Right kidney (tissue), 9 donors: ENCODE results near the gene GJA8.
"Not testable (repeated sequence)": the region's sequence is repeated elsewhere in the genome, so short reads cannot be mapped to it uniquely, and the experiment has no call there.

ENCODE experiments used
- DNase-seq: peaks from one replicate; pipeline ENCODE4 v3.0.0-alpha.2; 2016
- long read RNA-seq, 8 donors: transcript quantifications; one replicate each; lab custom pipeline, GENCODE V29; 2026

GJA8 gene
- long read RNA-seq, donor 1: 0 reads
- long read RNA-seq, donor 2, partial matches to known transcripts: 0 of 1 reads
- long read RNA-seq, donor 2, other reads (novel, unspliced or antisense): 0 of 1 reads
- long read RNA-seq, donor 3: 0 reads
- long read RNA-seq, donor 4: 0 reads
- long read RNA-seq, donor 5: 0 reads
- long read RNA-seq, donor 6, partial matches to known transcripts: 0 of 1 reads
- long read RNA-seq, donor 6, other reads (novel, unspliced or antisense): 0 of 1 reads
- long read RNA-seq, donor 7, partial matches to known transcripts: 0 of 1 reads
- long read RNA-seq, donor 7, other reads (novel, unspliced or antisense): 0 of 1 reads
- long read RNA-seq, donor 8: 0 reads

DNA sequence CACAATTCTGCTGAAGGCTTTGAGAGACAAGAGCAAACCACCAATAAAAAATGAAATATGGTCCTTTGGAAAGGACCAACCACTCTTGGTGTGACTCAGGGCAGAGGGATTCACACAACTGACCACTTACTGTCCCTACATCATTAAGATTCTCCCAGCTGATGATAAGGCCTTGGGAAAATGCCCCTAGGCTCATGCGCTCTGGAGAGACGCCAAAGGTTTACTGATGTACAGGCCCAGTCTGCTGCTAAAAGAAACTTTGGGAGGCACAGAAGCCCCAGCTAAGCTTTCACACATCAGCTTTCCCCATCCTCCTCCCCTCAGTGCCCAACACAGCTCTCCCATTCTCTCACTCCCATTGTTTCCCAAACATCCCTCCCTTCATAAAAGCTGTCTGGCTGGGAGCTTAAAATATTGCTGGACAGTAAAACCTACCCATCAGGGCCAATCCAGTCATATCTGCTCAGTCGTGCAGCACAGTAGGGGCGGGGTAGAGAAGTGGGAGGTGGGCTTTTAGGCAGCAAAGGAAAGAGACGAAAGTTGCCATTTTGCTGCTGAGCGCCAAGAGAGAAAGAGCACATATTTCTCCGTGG, at the start of gene GJA8:
Gene GJA8, plus strand, starts transcription at position 543 of the 593 bp plus-strand sequence. CDS start 5,161 bp downstream, outside the sequence.
- DNase-seq: no peak

DNA sequence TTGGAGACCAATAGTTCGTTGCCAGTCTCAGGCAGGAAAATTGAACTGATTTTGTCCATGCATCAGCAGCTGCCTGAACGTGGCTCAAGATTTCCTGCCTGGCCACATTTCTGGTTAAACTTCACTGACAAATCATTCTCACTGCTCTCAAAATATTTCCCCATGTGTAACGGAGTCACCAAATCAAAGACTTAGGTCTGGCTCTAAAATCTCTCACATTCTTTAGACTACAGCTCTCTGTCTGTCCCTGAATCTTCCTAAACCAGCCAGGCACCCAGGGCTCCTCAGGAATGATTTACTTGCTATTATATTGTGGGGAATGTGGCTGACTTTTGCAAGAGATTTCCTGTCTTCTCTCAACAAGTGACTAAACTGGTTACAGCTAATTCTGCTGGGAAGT, 49.2 kb upstream of the GJA8 start:
- DNase-seq: no peak

DNA sequence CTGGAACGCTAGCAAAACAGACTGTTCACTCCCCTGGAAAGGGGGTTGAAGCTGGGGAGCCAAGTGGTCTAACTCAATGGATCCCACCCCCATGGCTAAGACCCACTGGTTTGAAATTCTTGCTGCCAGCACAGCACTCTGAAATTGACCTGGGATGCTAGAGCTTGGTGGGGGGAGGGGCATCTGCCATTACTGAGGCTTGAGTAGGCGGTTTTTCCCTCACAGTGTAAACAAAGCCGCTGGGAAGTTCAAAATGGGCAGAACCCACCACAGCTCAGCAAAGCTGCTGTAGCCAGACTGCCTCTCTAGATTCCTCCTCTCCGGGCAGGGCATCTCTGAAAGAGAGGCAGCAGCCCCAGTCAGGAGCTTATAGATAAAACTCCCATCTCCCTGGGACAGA, 47.6 kb upstream of the GJA8 start:
- DNase-seq: not testable (repeated sequence)

DNA sequence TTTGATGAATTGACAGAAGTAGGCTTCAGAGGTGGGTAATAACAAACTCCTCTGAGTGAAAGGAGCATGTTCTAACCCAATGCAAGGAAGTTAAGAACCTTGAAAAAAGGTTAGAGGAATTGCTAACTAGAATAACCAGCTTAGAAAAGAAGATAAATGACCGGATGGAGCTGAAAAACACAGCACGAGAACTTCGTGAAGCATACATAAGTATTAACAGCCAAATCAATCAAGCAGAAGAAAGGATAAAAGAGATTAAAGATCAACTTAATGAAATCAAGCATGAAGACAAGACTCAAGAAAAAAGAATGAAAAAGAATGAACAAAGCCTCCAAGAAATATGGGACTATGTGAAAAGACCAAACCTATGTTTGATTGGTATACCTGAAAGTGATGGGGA, 46.6 kb upstream of the GJA8 start:
- not testable (repeated sequence) for DNase-seq

DNA sequence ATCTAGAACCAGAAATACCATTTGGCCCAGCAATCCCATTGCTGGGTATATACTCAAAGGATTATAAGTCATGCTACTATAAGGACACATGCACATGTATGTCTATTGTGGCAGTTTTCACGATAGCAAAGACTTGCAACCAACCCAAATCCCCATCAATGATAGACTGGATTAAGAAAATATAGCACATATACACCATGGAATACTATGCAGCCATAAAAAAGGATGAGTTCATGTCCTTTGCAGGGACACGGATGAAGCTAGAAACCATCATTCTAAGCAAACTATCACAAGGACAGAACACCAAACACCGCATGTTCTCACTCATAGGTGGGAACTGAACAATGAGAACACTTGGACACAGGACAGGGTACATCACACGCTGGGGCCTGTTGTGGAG, 35.4 kb upstream of the GJA8 start:
- not testable (repeated sequence) for DNase-seq

DNA sequence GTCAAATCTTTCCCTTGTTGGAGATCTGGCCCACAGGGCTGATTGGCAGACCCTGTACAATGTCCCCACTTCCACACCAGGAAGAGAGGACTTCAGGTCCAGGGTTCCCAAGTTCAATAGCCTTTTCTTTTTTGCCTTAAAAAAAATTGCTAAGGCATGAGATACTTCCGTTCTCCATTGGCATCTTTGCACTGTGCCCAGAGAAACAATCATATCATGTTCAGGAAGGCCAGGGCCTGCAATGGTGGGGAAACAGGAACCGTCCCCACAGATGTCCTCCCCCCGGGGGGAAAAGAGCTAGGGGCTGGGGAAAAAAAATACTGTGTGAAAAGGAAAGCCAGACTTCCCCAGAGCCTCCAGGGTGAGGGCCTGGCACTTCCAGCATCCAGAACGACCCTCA, 24.6 kb upstream of the GJA8 start:
- DNase-seq: no peak

DNA sequence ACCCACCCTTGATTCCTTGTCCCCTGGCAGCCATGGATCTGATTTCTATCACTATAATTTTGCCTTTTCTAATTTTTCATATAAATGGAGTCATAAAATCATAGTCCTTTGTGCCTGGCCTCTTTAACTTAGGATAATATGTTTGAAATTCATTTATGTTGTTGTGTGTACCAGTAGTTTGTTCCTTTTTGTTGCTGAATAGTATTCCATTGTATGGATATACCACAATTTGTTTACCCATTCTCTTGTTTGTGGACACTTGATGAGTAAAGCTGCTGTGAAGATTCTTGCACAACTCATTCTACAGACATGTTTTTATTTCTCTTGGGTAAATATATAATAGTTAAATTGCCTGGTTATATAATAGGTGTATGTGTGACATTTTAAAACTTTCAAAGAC, 22.7 kb upstream of the GJA8 start:
- DNase-seq: no peak

DNA sequence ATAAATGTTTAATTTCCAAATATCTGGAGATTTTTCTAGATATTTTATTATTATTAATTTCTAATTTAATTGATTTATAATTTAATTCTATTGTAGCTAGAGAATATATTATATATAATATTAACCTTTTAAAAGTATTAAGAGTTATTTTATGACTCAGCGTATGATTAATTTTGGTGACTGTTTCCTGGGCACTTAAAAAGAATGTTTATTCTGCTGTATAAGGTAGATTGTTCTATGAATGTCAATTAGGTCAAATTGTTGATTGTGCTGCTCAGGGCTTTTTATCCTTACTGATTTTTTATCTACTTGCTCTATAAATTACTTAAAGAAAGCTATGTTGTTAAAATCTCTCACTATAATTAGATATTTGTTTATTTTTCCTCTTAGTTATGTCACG, 20.1 kb upstream of the GJA8 start:
- no peak for DNase-seq

DNA sequence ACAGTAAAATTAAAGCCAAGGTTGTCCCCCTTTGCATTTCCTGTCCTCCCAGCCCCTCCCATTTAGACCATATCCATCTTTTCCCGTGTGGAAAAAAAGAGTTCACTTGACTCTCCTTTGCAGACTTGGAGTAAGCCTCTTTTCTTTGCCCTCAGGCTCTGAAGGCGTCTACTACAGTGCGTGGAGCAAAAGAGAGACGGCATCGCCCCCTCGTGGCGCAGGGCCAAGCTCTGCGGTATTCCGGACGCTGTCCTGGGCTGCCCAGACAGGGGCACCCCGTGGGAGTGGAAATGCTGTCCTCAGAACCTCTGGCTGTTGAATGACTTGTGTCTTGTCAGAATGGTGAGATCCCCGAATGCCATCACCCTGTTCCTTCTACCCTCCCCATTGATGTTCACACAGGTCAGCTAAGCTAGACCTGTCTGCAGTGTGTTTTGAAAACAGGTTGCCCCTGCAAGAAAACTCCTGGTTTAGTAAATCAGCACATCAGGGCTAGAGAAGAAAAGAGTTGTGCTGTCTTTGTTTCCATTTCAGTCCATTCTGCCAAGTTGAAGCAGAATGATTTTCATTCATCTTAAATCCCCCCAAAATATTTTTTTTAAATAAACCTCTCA, 12.3 kb upstream of the GJA8 start:
- DNase-seq: peak; percentile 62

DNA sequence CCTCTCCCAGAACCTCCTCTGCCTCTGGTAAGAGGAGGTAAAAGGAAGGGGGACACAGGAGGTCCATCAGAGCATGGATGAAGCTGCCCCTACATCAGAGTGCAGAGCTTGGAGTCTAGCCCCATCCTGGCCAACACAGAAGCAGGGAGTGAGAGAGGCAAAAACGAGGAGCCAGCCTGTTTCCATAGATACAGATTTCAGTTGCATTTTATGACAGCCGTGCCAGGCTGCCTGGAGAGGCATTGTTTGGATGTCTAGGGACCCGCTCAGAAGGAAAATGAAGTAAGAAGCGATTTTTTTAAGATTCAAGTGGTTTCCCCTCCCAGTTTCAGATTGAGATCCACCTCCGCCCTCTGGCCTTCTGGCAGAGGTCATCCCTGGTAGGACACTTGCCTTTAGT, 11.5 kb upstream of the GJA8 start:
- DNase-seq: no peak

DNA sequence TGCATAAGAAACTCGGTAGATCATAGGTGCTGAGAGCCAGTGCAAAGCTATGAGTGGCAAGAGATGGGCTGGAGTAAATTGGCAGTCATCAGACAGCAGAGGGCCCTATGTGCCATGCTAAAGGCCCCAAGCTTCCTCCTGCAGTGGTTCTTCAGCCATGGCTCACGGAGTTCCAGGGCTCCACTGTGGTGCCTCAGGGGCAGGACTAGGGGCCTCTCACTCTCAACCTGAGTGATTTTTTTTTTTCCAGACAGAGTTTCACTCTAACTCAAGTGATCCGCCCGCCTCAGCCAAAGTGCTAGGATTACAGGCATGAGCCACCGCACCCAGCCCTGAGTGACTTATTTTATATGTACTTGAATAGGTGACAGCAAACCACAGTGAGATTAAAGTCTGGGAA, 10.4 kb upstream of the GJA8 start:
- DNase-seq: no peak

DNA sequence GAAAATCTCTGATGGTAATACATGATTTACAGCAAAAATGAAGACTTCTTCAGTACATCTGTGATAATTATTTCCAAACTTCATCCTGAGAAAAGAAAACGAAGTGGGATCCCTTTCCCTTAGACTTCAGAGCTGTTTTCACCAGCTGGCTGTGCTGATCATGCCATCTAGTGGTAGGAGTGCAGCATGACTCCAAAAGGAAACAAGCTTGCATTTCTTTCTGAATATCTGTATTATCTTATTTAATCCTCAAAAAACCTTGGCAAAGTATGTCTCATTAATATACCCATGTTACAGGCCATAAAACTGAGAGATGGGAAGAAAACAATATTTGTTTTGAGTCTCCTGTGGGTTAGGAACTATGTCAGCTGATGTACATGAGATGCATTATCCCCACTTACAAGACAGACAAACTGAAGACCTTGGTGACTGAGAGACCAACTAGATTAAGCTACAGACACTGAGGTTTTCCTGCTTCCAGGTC, 9.8 kb upstream of the GJA8 start:
- DNase-seq: peak; percentile 53

DNA sequence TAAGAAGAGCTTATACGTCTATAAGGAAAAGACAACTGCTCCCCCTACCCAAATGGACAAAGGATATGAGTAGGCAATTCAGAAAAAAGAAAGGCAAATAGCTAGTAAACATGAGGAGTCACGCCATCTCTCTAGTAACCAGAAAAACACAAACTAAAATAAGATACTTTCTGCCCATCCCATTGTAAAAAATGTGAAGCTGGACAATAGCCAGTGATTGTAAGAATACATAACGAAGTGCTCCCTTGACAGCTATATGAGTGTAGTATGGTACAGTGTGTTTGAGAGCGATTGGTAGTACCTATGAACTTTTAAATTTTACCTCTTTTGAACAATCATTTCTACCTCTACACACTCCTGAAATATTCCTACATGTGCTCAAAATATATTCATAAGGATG, 7.5 kb upstream of the GJA8 start:
- no peak for DNase-seq

DNA sequence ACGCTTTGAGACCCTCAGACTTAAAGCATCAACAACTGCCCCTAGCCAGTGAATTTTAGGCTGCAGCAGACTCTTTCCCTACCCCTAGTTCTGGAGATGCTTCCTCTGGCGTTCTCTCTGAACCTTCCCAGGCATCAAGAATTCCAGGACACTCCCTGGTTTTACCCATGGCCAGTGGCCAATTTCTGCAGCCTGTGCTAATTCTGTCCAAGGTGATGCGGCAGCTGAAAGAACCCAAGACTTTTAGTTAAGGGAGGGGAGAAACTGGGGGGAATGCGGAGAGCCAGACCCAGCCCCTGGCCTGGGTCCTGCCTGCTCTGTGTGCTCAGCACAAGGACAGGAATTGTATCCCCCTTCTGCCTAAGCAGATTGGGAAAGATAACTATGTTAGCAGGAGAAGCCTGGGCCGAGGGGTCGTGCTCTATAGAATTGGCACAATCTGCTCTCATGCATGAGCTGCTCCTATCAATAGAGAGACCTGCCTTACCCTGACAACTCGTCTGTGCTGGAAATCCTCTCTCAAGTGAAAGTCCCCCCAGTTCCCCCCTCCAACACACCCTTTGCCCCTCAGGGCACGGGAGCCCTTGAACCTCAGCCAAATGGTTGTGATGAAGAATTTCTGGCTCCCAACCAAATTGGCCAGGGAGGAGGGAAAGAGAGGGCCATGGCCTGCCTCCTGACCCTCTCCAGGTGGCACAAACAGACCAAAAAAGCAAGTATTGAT, 5.4 kb upstream of the GJA8 start:
- no peak for DNase-seq

DNA sequence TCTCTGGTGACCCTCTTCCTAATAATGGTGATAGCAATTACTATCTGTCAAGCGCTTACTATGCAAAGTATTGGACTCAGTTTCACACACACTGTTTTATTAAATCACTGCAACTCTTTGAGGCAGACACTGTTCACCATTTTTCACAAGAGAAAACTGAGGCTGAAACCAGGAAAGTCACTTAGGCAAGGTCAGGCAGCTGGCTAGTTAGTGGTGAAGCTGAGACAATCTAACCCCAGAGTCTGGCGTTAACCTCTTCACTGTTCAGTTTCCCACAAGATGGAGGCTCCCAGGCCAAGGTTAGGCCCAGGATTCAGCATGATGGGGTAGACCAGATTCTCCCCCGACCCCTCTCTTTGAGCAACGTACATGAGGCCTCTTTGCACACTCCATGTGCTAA, 4.8 kb upstream of the GJA8 start:
- no peak for DNase-seq

DNA sequence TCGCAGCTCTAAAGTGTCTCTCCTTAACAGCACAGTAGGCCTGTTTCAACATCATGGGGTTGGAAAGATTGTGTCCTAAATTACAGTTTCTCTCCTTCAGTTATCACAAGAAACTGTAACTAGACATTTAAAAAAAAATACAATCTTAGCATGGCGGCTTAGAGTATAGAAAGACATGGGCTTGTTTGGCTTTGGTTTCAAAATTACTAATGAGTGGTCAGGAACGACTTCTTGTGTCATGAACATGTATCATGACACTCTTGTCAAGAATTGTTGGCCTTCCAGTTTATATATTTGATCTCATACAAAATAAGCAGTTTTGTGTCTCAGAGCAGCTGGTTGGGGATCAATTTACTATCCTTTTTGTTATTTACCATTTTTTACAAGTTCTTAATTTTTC, 2.1 kb downstream of the GJA8 start:
- no peak for DNase-seq

DNA sequence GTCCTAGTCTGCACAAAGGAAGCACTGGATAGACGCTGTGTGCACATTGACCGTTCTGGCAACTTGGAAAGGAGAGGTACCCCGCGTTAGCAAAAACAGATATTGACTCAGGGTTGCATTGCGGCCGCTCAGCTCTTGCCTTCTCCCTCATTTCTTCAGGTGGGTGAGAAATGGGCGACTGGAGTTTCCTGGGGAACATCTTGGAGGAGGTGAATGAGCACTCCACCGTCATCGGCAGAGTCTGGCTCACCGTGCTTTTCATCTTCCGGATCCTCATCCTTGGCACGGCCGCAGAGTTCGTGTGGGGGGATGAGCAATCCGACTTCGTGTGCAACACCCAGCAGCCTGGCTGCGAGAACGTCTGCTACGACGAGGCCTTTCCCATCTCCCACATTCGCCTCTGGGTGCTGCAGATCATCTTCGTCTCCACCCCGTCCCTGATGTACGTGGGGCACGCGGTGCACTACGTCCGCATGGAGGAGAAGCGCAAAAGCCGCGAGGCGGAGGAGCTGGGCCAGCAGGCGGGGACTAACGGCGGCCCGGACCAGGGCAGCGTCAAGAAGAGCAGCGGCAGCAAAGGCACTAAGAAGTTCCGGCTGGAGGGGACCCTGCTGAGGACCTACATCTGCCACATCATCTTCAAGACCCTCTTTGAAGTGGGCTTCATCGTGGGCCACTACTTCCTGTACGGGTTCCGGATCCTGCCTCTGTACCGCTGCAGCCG, 5.4 kb downstream of the GJA8 start:
- DNase-seq: no peak

DNA sequence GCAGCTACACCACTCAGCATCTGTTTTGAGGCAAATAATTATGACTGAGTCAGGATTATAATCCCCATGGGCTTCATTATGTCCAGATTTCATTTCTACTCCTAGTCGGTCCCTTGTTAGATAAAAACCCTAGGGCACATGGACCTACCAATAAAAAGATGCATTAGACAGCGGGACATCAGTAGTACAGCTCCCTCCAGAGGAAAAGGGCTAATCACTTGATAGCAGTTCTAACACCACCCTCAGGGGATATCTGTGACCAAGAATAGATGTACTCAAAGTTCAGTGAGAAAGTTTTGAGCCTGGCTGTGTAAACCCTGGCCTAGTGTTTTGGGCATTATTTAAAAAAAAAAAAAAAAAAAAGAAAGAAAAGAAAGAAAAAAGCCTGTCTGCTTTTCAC, 10.0 kb downstream of the GJA8 start:
- DNase-seq: no peak

DNA sequence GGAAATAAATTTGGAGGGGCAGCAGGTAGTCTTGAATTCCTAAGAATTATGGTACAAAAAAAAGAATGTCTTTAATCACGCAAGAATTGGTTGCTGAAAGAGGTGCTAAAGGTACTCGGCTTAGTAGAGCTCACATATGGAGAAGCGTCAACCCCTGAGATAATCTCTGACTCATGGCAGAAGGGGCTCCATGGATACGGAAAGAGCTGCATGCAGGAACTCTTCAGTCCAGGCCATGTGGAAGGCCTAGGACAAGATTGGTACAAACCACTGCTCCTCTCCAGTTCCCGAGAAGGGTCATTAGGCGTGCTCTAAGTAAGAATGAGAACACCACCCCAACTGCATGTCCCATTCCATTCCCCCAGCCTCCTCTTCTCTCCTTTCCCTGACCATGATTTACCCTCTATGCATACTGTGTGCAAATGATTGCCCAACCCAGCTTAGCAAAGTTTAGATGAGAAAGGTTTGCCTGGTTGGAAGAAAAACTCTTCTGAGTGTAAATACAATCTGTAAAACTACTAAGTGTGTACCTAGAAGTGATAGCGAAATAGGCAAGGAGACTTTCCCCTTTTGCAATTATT, 10.9 kb downstream of the GJA8 start:
- no peak for DNase-seq

DNA sequence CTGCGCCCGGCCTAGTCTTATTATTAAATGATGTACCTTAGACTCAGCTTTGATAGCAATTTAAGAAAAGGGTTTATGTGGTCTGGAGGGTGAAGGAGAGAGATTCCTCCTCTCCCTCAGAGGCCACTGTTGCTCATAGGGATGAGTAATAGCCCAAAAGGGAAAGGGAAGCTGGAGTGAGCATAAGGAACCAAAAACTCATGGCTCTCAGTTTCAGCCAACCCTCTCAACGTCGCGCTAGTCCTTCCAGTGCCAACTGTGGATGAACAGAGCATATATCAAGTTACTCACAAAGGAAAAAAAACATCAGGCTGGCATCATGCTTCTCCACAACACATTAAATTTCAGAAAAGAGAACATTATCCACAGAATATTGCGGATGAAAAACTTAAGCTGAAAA, 17.3 kb downstream of the GJA8 start:
- DNase-seq: no peak

DNA sequence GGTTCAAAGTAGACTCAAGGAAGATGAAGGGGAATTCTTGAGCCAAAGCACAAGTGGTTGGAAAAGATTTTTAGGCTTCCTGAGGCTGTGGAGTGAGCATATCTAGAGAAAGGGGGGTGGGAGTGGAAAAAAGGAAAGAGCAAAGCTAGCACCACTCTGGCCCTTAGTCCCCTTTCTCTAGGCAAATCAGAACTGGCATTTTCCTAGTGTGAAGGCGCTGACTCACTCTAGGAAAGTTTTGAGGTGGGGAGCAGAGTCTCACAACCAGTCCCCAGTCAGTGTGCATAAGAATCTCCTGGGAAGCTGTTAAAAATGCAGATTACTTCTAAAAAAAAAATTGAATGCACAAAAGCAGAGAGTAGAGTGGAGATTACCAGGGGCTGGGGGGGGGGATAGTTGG, 22.2 kb downstream of the GJA8 start:
- DNase-seq: no peak

DNA sequence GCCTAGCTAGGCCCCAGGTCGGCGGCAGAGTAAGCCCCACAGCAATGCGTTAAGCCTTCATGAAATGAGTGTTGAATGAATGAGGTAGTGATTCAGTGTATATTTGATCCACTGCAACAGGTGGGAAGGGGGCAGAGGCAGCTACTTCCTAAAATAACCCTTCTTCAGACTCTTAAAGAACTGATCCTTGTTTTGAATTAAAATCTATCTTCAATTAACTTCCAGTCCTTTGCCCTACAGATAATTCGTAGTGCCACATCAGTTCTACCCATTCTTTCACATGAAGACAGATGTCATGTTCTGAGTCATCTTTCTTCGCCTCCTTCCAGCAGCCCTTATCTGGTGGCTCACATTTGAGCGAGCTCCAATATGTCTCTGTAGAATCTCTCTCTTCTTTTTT, 24.6 kb downstream of the GJA8 start:
- not testable (repeated sequence) for DNase-seq
